IMR-90 (cell line): ENCODE data around the gene NAV2. TPM values are rescaled to one million over a fixed set of nuclear protein-coding genes. Genes with fewer than 3 reads are reported as not detected.

Source experiments
- ATAC-seq: fragments of 200-7000 bp; cut with Tn5 transposase; 2 replicates; pipeline ENCODE4 v1.9.1; 2020; ENCODE audit warnings: low read depth, mild to moderate bottlenecking, moderate library complexity
- BruUV-seq: library from RNA; stranded (reverse); fragments of 400-500 nt; replicated peaks from 2 replicates; lab custom pipeline; 2021; lab: Mats Ljungman, UMichigan
- CTCF ChIA-PET: fragments of 300-600 bp; formaldehyde crosslinking; extraction: SDS; loops from one replicate; lab custom pipeline; 2021; ENCODE audit warnings: antibody characterized with exemption; lab: Yijun Ruan, JAX
- POLR2A ChIA-PET: fragments of 300-600 bp; sonication (Branson Sonifier 250); formaldehyde crosslinking; loops from one replicate; lab custom pipeline; 2022; ENCODE audit warnings: antibody characterized with exemption; ENCODE audit not compliant: unreplicated experiment; lab: Charles Lee
- DNase-seq: peaks from one replicate; pipeline ENCODE4 v3.0.0; 2013
- H2AFZ ChIP-seq: replicated peaks from 2 replicates; pipeline ENCODE3; 2013; ENCODE audit warnings: low read length, mild to moderate bottlenecking; ENCODE audit not compliant: poor library complexity
- H2AK5ac ChIP-seq: 2 replicates; pipeline ENCODE4 v1.6.1; 2013; ENCODE audit warnings: low read depth, low read length, inconsistent platforms
- H2AK9ac ChIP-seq: replicated peaks from 2 replicates; pipeline ENCODE3; 2013; ENCODE audit warnings: mild to moderate bottlenecking, low read depth, low read length, moderate library complexity; ENCODE audit not compliant: poor library complexity
- H2BK120ac ChIP-seq: 2 replicates; pipeline ENCODE4 v1.6.1; 2013; ENCODE audit warnings: low read depth, low read length, inconsistent platforms
- H2BK15ac ChIP-seq: 3 replicates; pipeline ENCODE4 v1.6.1; 2013; ENCODE audit warnings: low read depth, low read length, inconsistent platforms
- H2BK20ac ChIP-seq: 2 replicates; pipeline ENCODE4 v1.6.1; 2013; ENCODE audit warnings: low read depth, mild to moderate bottlenecking, inconsistent platforms, low read length, moderate library complexity
- H2BK5ac ChIP-seq: 2 replicates; pipeline ENCODE4 v1.6.1; 2013; ENCODE audit warnings: mild to moderate bottlenecking, low read depth, low read length, inconsistent platforms; ENCODE audit not compliant: poor library complexity, severe bottlenecking
- H3K14ac ChIP-seq: replicated peaks from 2 replicates; pipeline ENCODE4 v1.6.1; 2013; ENCODE audit warnings: low read depth, low read length, inconsistent platforms
- H3K18ac ChIP-seq: 2 replicates; pipeline ENCODE4 v1.6.1; 2013; ENCODE audit warnings: low read depth, low read length, control low read depth
- H3K23ac ChIP-seq: 2 replicates; pipeline ENCODE4 v1.6.1; 2013; ENCODE audit warnings: low read depth, low read length, inconsistent platforms
- H3K27ac ChIP-seq: 2 replicates; pipeline ENCODE4 v1.5.1; 2013; ENCODE audit warnings: mild to moderate bottlenecking, control low read depth, low read length; ENCODE audit not compliant: insufficient read depth
- H3K27me3 ChIP-seq: 2 replicates; pipeline ENCODE4 v1.6.1; 2013; ENCODE audit warnings: low read length; ENCODE audit not compliant: control insufficient read depth, insufficient read depth
- H3K36me3 ChIP-seq: 2 replicates; pipeline ENCODE4 v1.6.1; 2013; ENCODE audit warnings: low read length, mixed read lengths; ENCODE audit not compliant: control insufficient read depth, insufficient read depth
- H3K4ac ChIP-seq: 2 replicates; pipeline ENCODE4 v1.6.1; 2013; ENCODE audit warnings: low read depth, low read length, inconsistent platforms
- H3K4me1 ChIP-seq: 2 replicates; pipeline ENCODE4 v1.6.1; 2013; ENCODE audit warnings: low read length, mixed read lengths; ENCODE audit not compliant: control insufficient read depth, insufficient read depth
- H3K4me2 ChIP-seq: 2 replicates; pipeline ENCODE4 v1.6.1; 2013; ENCODE audit warnings: low read depth, mild to moderate bottlenecking, control low read depth, low read length, moderate library complexity
- H3K4me3 ChIP-seq: 2 replicates; pipeline ENCODE4 v1.5.1; 2013; ENCODE audit warnings: low read depth, mild to moderate bottlenecking, control low read depth, low read length, moderate library complexity; ENCODE audit not compliant: insufficient read depth
- H3K56ac ChIP-seq: 2 replicates; pipeline ENCODE4 v1.6.1; 2013; ENCODE audit warnings: low read length, inconsistent platforms; ENCODE audit not compliant: insufficient read depth; ENCODE audit errors: extremely low read depth
- H3K79me1 ChIP-seq, 2 experiments: 2 replicates each; pipeline ENCODE4 v1.6.1; 2013; ENCODE audit warnings: low read length in 2 of 2, inconsistent platforms in 1 of 2, low read depth in 1 of 2
- H3K9ac ChIP-seq: 2 replicates; pipeline ENCODE4 v1.6.1; 2013; ENCODE audit warnings: low read depth, low read length, control low read depth
- H3K9me1 ChIP-seq: 2 replicates; pipeline ENCODE4 v1.6.1; 2013; ENCODE audit warnings: low read length, inconsistent platforms; ENCODE audit not compliant: insufficient read depth
- H3K9me3 ChIP-seq: 2 replicates; pipeline ENCODE4 v1.6.1; 2013; ENCODE audit warnings: low read length; ENCODE audit not compliant: control insufficient read depth, insufficient read depth
- H4K20me1 ChIP-seq: 2 replicates; pipeline ENCODE4 v1.6.1; 2013; ENCODE audit warnings: low read length, inconsistent platforms; ENCODE audit not compliant: insufficient read depth
- H4K5ac ChIP-seq: 2 replicates; pipeline ENCODE4 v1.6.1; 2013; ENCODE audit warnings: mild to moderate bottlenecking, low read depth, low read length, control low read depth
- H4K8ac ChIP-seq, 2 experiments: 2 replicates each; pipeline ENCODE4 v1.6.1; 2013; ENCODE audit warnings: low read depth in 2 of 2, low read length in 2 of 2, control low read depth in 1 of 2, inconsistent platforms in 1 of 2
- H4K91ac ChIP-seq: 2 replicates; pipeline ENCODE4 v1.6.1; 2013; ENCODE audit warnings: low read depth, low read length, inconsistent platforms; ENCODE audit not compliant: insufficient read depth
- BHLHE40 ChIP-seq: fragments of 150-350 bp; IDR thresholded peaks from 2 replicates; pipeline ENCODE4 v1.6.1; 2016; ENCODE audit warnings: mild to moderate bottlenecking, low read depth, low read length
- CTCF ChIP-seq: conservative IDR thresholded peaks from 2 replicates; pipeline ENCODE4 v1.5.1; 2012; ENCODE audit warnings: mild to moderate bottlenecking, low read depth, low read length, improper control_type of control experiment
- FOS ChIP-seq: fragments of 150-350 bp; IDR thresholded peaks from 2 replicates; pipeline ENCODE4 v1.6.1; 2016; ENCODE audit warnings: low read depth, low read length
- MAFK ChIP-seq: IDR thresholded peaks from 2 replicates; pipeline ENCODE4 v1.6.1; 2012; ENCODE audit warnings: low read depth, low read length, improper control_type of control experiment
- POLR2A ChIP-seq: IDR thresholded peaks from 2 replicates; pipeline ENCODE4 v1.6.1; 2012; ENCODE audit warnings: mild to moderate bottlenecking, low read depth, low read length
- USF2 ChIP-seq: fragments of 150-350 bp; IDR thresholded peaks from 2 replicates; pipeline ENCODE4 v1.6.1; 2017; ENCODE audit warnings: mild to moderate bottlenecking, antibody characterized with exemption, low read length, low read depth
- WGBS, 2 experiments: methylation state at CpG; one replicate each; pipeline versions ENCODE4 v1.1.5 to v1.1.7; 2013; ENCODE audit warnings: missing lambda C conversion rate in 2 of 2; ENCODE audit not compliant: insufficient read length in 1 of 2; ENCODE audit errors: extremely low coverage in 2 of 2; 5-methylcytosine and 5-hydroxymethylcytosine counted together
- dilution Hi-C: fragments of 300-500 bp; cut with HindIII; formaldehyde crosslinking; loops from one replicate; pipeline ENCODE4 v1.14.3; 2018; ENCODE audit warnings: low sequenced_read_pairs; ENCODE audit not compliant: unreplicated experiment
- in situ Hi-C: fragments of 300-500 bp; cut with MboI; formaldehyde crosslinking; loops from 3 replicates; pipeline ENCODE4 v1.14.3; 2019; ENCODE audit warnings: low sequenced_read_pairs, inconsistent platforms, mixed read lengths
- intact Hi-C: fragments of 100-400 bp; cut with micrococcal nuclease; formaldehyde crosslinking; loops from 2 replicates; pipeline ENCODE4 v1.10.0; 2022
- polyA plus RNA-seq, 3 experiments: library from polyadenylated mRNA; depleted of rRNA; stranded (reverse); fragments of >200 nt; gene quantifications; 2 replicates each; pipeline ENCODE4 v1.2.3, GENCODE V29; 2012; ENCODE audit warnings: low replicate concordance in 1 of 3
- total RNA-seq: library from RNA; depleted of rRNA; stranded (reverse); fragments of >200 nt; gene quantifications from 2 replicates; pipeline ENCODE4 v1.2.3, GENCODE V29; 2012

NAV2 gene
- total and polyA plus RNA-seq, 2 of the 4 experiments (the other 2 are of a cell fraction), result 4.5 to 12.6 TPM

- H3K23ac ChIP-seq, result no peak overlapping the region
- no peak overlapping the region for H2AK5ac ChIP-seq
- peak overlapping the region; percentile 58 for H2AK9ac ChIP-seq
- no peaks in the 10 kb centered on the region for H4K20me1 ChIP-seq
- no TSS peak for BruUV-seq
- no peak overlapping the region for H3K4me3 ChIP-seq
- no peaks in the 10 kb centered on the region for H3K9me3 ChIP-seq
- H3K4me2 ChIP-seq, result no peak overlapping the region
- no peak overlapping the region for H3K4ac ChIP-seq
- 0 out of 2 replicates have a peak, but pooled peaks cover 2% of the 10 kb centered on the region for H3K9me1 ChIP-seq
- TF ChIP-seq POLR2A (no peak), MAFK (no peak), FOS (no peak), USF2 (no peak), BHLHE40 (no peak), CTCF (no peak)
- H2BK5ac ChIP-seq, result no peak overlapping the region
- H2AFZ ChIP-seq, result no peak overlapping the region
- ChIA-PET CTCF (no interaction called here), POLR2A (no interaction called here)
- DNase-seq (no peak), ATAC-seq (no peak)
- no peak overlapping the region for H4K5ac ChIP-seq
- no peaks in the 10 kb centered on the region for H3K27me3 ChIP-seq
- H3K36me3 ChIP-seq, result peaks cover 4% of the 10 kb centered on the region
- no peak overlapping the region for H4K91ac ChIP-seq
- intact Hi-C loops (no loop called here), dilution Hi-C loops (no loop called here), in situ Hi-C loops (no loop called here)
- H3K56ac ChIP-seq, result no peak overlapping the region
- H2BK120ac ChIP-seq, result no peak overlapping the region
- no peak overlapping the region for H4K8ac ChIP-seq
- H3K4me1 ChIP-seq, result peaks cover 2% of the 10 kb centered on the region; the same call in 1 of the 2 replicates
- no peaks in the 10 kb centered on the region for H3K79me1 ChIP-seq
- H2BK20ac ChIP-seq, result no peak overlapping the region
- H3K9ac ChIP-seq, result no peak overlapping the region
- WGBS, 2 experiments, result no CpG with 5 or more reads among the region's 2 CpGs
- H3K18ac ChIP-seq, result no peak overlapping the region
- H3K27ac ChIP-seq, result no peak overlapping the region
- no peak overlapping the region for H3K14ac ChIP-seq
- H2BK15ac ChIP-seq, result no peak overlapping the region
Observed at GRCh38 chr11:20065406-20065805, 352.8 kb downstream of the NAV2 start.
